RWPE1 (cell line): ENCODE data around the gene ENO4.

ENCODE experiments used
- CTCF ChIA-PET: fragments of 350-600 bp; sonication (Branson Sonifier 250); formaldehyde crosslinking; extraction: SDS; loops from one replicate; lab custom pipeline; 2021; lab: Yijun Ruan, JAX
- POLR2A ChIA-PET: fragments of 400-600 bp; formaldehyde crosslinking; extraction: SDS; loops from one replicate; lab custom pipeline; 2020; ENCODE audit warnings: antibody characterized with exemption; ENCODE audit not compliant: low non-redundant PET; lab: Yijun Ruan, JAX
- DNase-seq: peaks from one replicate; pipeline ENCODE4 v3.0.0; 2012; ENCODE audit warnings: low spot score
- H3K27ac ChIP-seq: fragments of 450-650 bp; 2 replicates; pipeline ENCODE4 v1.5.1; 2017
- CTCF ChIP-seq: fragments of 450-650 bp; conservative IDR thresholded peaks from 2 replicates; pipeline ENCODE4 v1.5.1; 2017; ENCODE audit warnings: low read depth, mild to moderate bottlenecking

ENO4 gene

GRCh38 chr10:116868722-116869121 lies 19.4 kb downstream of the ENO4 start:
- ChIA-PET POLR2A (no interaction called here), CTCF (interaction anchor here (0.6 to 0.8 kb wide), 2 partner anchors 49 to 299 kb away, joined by 3 read pairs; no protein-coding TSS in a partner anchor)
- no peak for TF ChIP-seq CTCF
- no peak for DNase-seq
- no peak overlapping the region for H3K27ac ChIP-seq

- no peak for TF ChIP-seq CTCF
- H3K27ac ChIP-seq = no peak overlapping the region
- ChIA-PET CTCF (no interaction called here), POLR2A (no interaction called here)
- no peak for DNase-seq
Measured at GRCh38 chr10:116870949-116871348, 21.6 kb downstream of the ENO4 start.

DNA sequence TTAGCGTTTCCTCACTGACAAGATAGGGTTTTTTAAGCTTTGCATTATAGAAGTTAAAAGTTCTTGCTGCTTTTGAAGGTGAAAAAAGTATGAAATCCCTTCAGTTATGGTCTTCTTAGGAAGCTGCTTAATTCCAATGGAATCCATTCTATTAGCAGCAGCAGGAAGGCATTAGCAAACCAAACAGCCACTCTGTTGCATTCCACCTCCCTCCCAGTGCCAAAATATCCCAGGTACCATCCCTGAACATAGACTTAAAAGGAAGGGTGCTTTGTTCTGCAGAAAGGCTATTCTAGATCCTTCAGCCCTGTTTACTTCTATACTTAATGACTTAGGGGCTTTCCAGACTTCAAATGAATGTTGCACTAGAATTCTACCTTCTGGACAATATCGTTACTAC lies 23.8 kb downstream of the ENO4 start:
- CTCF ChIA-PET = no interaction called here

DNA sequence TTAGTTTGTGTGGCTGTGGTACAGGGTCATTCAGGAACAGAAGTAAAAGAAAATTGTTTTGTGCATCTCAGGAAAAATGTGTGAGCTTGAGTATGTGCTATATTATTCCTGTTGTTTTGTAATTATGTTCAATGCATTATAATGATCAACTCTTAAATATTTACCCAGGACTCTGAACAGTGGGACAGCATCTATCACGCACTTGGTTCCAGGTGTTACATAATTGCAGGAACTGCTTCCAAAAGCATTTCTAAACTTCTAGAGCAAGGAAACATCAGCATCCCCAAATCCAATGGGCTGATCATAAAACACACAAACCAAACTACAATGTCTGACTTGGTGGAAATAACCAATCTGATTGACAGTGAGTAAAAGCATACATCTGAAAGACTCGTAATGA lies 26.6 kb downstream of the ENO4 start:
- ChIA-PET CTCF (interaction anchor here (0.6 kb wide), 1 partner anchor 13 kb away, joined by 4 read pairs; no protein-coding TSS in a partner anchor), POLR2A (no interaction called here)
- DNase-seq = no peak
- TF ChIP-seq CTCF = no peak
- no peak overlapping the region for H3K27ac ChIP-seq

More for the DNA sequence above, 23.8 kb downstream of the ENO4 start:
- POLR2A ChIA-PET = no interaction called here
- TF ChIP-seq CTCF = no peak
- DNase-seq = no peak
- H3K27ac ChIP-seq = no peak overlapping the region

DNA sequence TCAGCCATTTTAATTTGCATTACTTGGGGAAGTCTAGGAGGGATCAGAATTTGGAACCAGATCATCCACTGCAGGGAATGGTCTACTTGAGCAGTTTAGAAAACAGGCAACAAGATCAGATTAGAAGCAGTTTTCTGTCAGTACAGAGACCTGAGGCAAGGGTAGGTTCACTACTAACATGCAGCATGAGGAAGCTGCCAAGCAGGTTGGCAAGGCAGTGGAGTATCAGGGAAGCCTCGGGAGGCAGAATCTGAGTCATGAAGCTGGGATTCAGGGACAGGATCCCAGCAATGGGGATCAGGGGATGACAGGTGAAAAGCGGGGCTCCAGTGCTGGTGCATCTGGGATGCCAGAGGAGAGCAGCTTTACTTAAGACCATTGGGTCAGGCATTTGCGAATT lies 28.1 kb downstream of the ENO4 start:
- DNase-seq = no peak
- no peak overlapping the region for H3K27ac ChIP-seq
- ChIA-PET CTCF (interaction anchor here (0.6 kb wide), 1 partner anchor 589 kb away, joined by 3 read pairs; no protein-coding TSS in a partner anchor), POLR2A (no interaction called here)
- TF ChIP-seq CTCF = no peak

GRCh38 chr10:116878123-116878522 lies 28.8 kb downstream of the ENO4 start:
- TF ChIP-seq CTCF = no peak

More at GRCh38 chr10:116878123-116878522, 28.8 kb downstream of the ENO4 start:
- no peak for DNase-seq
- POLR2A ChIA-PET = no interaction called here
- CTCF ChIA-PET = interaction anchor here (0.6 kb wide), 1 partner anchor 263 kb away, joined by 3 read pairs; no protein-coding TSS in a partner anchor
- H3K27ac ChIP-seq = no peak overlapping the region
